GM21423 (cell line): ENCODE data around the gene VANGL2.

Experiments
- ATAC-seq: cut with Tn5 transposase; IDR thresholded peaks from one replicate; pipeline ENCODE4 v1.9.1; 2021; ENCODE audit warnings: mild to moderate bottlenecking, moderate library complexity; ENCODE audit not compliant: unreplicated experiment

VANGL2 gene

GRCh38 chr1:160404094-160404493 lies 3.7 kb downstream of the VANGL2 start:
- ATAC-seq, result no peak

GRCh38 chr1:160405331-160405877 lies 5.0 kb downstream of the VANGL2 start:
- no peak for ATAC-seq

- ATAC-seq, result no peak
Measured at GRCh38 chr1:160406131-160406968, 6.0 kb downstream of the VANGL2 start.

- no peak for ATAC-seq
Measured at GRCh38 chr1:160407839-160408801, 7.8 kb downstream of the VANGL2 start.

- no peak for ATAC-seq
Measured at GRCh38 chr1:160408864-160409263, 8.5 kb downstream of the VANGL2 start.

- no peak for ATAC-seq
Measured at GRCh38 chr1:160409486-160409885, 9.1 kb downstream of the VANGL2 start.

GRCh38 chr1:160410406-160411005 lies 10.1 kb downstream of the VANGL2 start:
- ATAC-seq, result no peak

GRCh38 chr1:160411271-160412027 lies 11.1 kb downstream of the VANGL2 start:
- no peak for ATAC-seq

- ATAC-seq, result no peak
Measured at GRCh38 chr1:160412028-160412362, 11.6 kb downstream of the VANGL2 start.

GRCh38 chr1:160413716-160414115 lies 13.4 kb downstream of the VANGL2 start:
- no peak for ATAC-seq

GRCh38 chr1:160414881-160415280 lies 14.5 kb downstream of the VANGL2 start:
- ATAC-seq, result no peak

GRCh38 chr1:160415696-160416290 lies 15.4 kb downstream of the VANGL2 start:
- no peak for ATAC-seq

GRCh38 chr1:160416369-160416768 lies 16.0 kb downstream of the VANGL2 start:
- ATAC-seq, result no peak

GRCh38 chr1:160418483-160418882 lies 18.1 kb downstream of the VANGL2 start:
- no peak for ATAC-seq

- ATAC-seq, result no peak
Measured at GRCh38 chr1:160419150-160419837, 18.9 kb downstream of the VANGL2 start.

GRCh38 chr1:160419838-160420169 lies 19.4 kb downstream of the VANGL2 start:
- ATAC-seq, result no peak

GRCh38 chr1:160420881-160421842 lies 20.8 kb downstream of the VANGL2 start:
- no peak for ATAC-seq

- no peak for ATAC-seq
Measured at GRCh38 chr1:160421881-160422280, 21.5 kb downstream of the VANGL2 start.
